ENCODE data around the gene COG2. TPM values are rescaled to one million over a fixed set of nuclear protein-coding genes. Genes with fewer than 3 reads are reported as not detected.

Gene COG2
- total RNA-seq, 6 experiments from 2014 or later: 9.0 to 18.7 (median 13.0) TPM

DNA sequence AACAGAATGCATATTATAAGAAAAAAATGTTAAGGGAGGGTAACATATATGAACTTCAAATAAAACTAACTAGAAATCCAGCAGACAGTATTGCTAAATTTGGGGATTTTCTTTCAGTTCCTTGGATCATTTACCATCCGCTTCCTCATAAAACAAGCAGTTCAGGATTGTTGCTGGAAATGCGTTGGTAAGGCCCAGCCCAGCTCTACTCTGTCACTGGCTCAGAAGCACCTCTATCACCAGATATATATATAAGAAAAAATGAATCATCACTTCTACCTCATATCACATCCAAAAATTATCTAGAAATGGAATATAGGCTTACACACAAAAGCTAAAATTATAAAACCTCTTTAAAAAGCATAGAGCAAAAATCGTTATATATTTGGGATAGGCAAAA is 28.2 kb upstream of the COG2 start:
- ATAC-seq (no peak), DNase-seq (no peak)
- Histone ChIP-seq H3K27me3 (no peaks in the 10 kb centered on the region), H3K4me1 (no peaks in the 10 kb centered on the region), H3K9me3 (no peaks in the 10 kb centered on the region), H3K27ac (no peak overlapping the region), H3K36me3 (no peaks in the 10 kb centered on the region), H3K4me3 (no peak overlapping the region)
- WGBS (ENCODE audit: insufficient coverage, low coverage, low lambda C conversion rate, missing lambda C conversion rate): 81% methylated on average over 3 of the region's 3 CpGs
- TF ChIP-seq, protein P1, sequence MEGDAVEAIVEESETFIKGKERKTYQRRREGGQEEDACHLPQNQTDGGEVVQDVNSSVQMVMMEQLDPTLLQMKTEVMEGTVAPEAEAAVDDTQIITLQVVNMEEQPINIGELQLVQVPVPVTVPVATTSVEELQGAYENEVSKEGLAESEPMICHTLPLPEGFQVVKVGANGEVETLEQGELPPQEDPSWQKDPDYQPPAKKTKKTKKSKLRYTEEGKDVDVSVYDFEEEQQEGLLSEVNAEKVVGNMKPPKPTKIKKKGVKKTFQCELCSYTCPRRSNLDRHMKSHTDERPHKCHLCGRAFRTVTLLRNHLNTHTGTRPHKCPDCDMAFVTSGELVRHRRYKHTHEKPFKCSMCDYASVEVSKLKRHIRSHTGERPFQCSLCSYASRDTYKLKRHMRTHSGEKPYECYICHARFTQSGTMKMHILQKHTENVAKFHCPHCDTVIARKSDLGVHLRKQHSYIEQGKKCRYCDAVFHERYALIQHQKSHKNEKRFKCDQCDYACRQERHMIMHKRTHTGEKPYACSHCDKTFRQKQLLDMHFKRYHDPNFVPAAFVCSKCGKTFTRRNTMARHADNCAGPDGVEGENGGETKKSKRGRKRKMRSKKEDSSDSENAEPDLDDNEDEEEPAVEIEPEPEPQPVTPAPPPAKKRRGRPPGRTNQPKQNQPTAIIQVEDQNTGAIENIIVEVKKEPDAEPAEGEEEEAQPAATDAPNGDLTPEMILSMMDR (IDR thresholded peaks at IDR 0.05): no peak
- no peak for TF ChIP-seq POLR2A (IDR thresholded peaks at IDR 0.05)
- intact Hi-C loops (cut with DNase I): no loop called here

DNA sequence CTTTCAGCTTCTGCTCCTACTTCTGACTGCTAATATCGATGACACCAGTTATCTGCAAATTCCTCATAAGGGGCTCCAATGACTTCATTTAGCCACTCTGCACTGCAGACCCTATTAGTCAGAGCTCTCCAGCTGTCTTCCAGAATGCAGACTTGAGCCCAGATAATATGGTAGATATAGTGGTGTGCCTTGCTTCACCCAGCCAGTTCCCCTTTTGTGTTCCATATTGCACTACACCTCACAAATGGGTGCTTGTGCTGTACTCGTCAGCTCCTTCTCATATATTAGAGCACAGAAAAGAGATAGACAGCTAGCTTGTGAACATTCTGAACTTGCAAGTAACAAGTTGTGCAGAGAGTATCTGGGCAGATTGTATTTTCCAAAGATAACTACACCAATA is 23.7 kb upstream of the COG2 start:
- TF ChIP-seq POLR2A (IDR thresholded peaks at IDR 0.05): no peak
- TF ChIP-seq, protein P1 (IDR thresholded peaks at IDR 0.05): no peak
- Histone ChIP-seq H3K4me1 (no peaks in the 10 kb centered on the region), H3K27me3 (no peaks in the 10 kb centered on the region), H3K4me3 (no peak overlapping the region), H3K9me3 (no peaks in the 10 kb centered on the region), H3K36me3 (no peaks in the 10 kb centered on the region), H3K27ac (no peak overlapping the region)
- intact Hi-C loops (cut with DNase I): no loop called here
- WGBS (ENCODE audit: insufficient coverage, low coverage, low lambda C conversion rate, missing lambda C conversion rate): 58% methylated on average over 2 of the region's 2 CpGs
- no peak for DNase-seq
- ATAC-seq: no peak

DNA sequence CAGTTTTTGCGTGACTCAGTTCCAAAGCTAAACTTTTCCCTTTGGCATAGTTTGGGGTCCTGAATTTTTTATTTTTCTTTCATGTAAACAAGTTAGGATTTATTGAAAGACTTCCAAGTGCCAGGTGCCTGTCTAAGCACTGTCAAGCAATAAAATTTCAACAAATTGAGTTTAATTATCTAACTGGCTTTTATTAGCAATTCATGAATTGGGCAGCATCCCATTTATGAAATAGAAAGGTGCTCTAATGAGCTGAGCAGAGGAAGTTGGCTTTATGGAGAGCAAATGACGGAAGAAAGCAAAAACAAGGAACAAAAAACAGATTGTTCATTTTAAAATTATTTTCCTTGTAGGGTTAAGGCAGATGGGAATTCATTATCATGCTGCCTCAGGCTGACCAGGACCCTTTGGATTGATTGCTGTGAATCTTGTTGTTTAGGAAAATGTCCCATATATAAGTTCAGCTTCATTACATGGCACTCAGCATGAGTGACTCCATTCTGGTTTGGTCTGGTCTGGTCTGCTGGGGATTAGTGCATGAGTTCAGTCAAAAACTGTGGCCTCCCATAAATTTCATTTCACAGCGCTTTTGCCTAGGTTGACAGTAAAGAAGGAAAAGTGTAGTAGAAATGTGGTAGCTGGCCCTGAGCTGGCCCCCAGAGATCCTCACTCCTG is 21.5 kb upstream of the COG2 start:
- no peak for DNase-seq
- no peak for ATAC-seq
- TF ChIP-seq POLR2A (IDR thresholded peaks at IDR 0.05): no peak
- intact Hi-C loops (cut with DNase I): no loop called here
- no peaks in the 10 kb centered on the region for H3K4me1 ChIP-seq
- no peaks in the 10 kb centered on the region for H3K9me3 ChIP-seq
- no peak overlapping the region for H3K4me3 ChIP-seq
- no peaks in the 10 kb centered on the region for H3K27me3 ChIP-seq
- no peaks in the 10 kb centered on the region for H3K36me3 ChIP-seq
- H3K27ac ChIP-seq: no peak overlapping the region
- 77% methylated on average over 2 of the region's 3 CpGs for WGBS (ENCODE audit: insufficient coverage, low coverage, low lambda C conversion rate, missing lambda C conversion rate)

DNA sequence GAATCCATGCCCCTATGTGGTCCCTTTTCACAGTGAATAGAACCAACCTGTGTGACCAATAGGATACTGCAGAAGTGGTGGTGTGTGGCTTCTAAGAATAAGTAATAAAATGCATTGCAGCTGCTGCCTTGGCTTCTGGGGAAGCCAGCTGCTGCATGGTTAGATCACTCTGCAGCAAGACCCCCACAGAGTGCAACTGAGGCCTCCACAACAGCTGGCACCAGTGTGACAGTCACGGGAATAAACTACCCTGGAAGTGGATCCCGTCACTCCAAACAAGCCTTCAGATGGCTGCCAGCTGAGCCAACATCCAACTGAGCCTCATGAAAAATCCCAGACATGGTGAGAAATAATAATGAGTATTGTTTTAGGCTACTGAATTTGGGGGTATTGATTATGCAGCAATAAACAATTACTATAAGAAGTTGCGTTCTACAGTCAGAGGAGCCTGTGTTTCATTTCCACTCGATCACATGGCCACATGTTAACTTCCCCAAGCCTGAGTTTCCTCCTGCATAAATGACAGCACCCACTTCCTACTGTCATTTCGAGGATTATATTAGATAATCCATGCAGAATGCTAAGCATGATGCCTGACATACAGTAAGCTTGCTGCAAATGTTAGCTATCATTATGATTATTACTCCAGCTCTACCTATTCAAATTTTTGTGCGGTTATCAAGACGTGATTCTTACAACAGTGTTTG is 20.8 kb upstream of the COG2 start:
- Histone ChIP-seq H3K4me3 (no peak overlapping the region), H3K27me3 (no peaks in the 10 kb centered on the region), H3K4me1 (no peaks in the 10 kb centered on the region), H3K9me3 (no peaks in the 10 kb centered on the region), H3K27ac (no peak overlapping the region), H3K36me3 (no peaks in the 10 kb centered on the region)
- no peak for TF ChIP-seq POLR2A (IDR thresholded peaks at IDR 0.05)
- TF ChIP-seq, protein P1 (IDR thresholded peaks at IDR 0.05): no peak
- intact Hi-C loops (cut with DNase I): no loop called here
- DNase-seq (no peak), ATAC-seq (peak in 2 of 4 donors; percentile 28 to 61)
- 69% methylated on average over 5 of the region's 7 CpGs for WGBS (ENCODE audit: insufficient coverage, low coverage, low lambda C conversion rate, missing lambda C conversion rate)

DNA sequence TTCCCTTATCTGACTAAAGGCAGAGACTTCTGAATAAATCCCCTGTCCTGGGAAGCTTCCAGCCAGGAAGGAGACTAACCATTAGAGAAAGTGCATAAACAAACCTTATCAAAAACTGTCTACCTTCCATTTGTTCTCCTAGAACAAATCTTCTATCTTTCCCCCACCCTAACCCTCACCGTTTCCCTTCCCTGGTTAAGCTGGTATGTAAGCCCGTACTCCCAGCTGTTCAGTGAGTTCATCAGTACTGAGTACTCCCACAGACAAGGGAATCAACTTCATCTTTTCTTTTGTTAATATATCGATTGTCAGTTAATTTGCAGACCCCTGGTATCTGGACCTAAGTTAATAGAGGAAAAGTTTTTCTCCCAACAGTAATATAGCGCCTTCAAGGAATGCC is 20.1 kb upstream of the COG2 start:
- ATAC-seq (no peak), DNase-seq (no peak)
- Histone ChIP-seq H3K4me1 (no peaks in the 10 kb centered on the region), H3K27me3 (no peaks in the 10 kb centered on the region), H3K9me3 (no peaks in the 10 kb centered on the region), H3K4me3 (no peak overlapping the region), H3K27ac (no peak overlapping the region), H3K36me3 (no peaks in the 10 kb centered on the region)
- TF ChIP-seq POLR2A (IDR thresholded peaks at IDR 0.05): no peak
- TF ChIP-seq, protein P1 (IDR thresholded peaks at IDR 0.05): no peak
- intact Hi-C loops (cut with DNase I): no loop called here
- WGBS (ENCODE audit: insufficient coverage, low coverage, low lambda C conversion rate, missing lambda C conversion rate): 56% methylated on average over 4 of the region's 4 CpGs

Measured in right lobe of liver (tissue), 6 donors.